Spleen (tissue), 11 donors: ENCODE data around the gene DCAF15. TPM values are rescaled to one million over a fixed set of nuclear protein-coding genes. Genes with fewer than 3 reads are reported as not detected.

Experiments used
- DNase-seq: peaks from one replicate; pipeline ENCODE4 v3.0.0-alpha.2; 2020
- H3K27ac ChIP-seq, 8 donors: fragments of 200-600 bp; sonication (generic) in 7 of 8; 1 replicate in 4 of 8; 2 replicates in 4 of 8; pipeline versions ENCODE4 v1.5.0 to v1.8.0; 2016 to 2021; ENCODE audit warnings: inconsistent platforms in 4 of 8, mild to moderate bottlenecking in 4 of 8, moderate library complexity in 1 of 8
- H3K27me3 ChIP-seq, 7 donors: fragments of 200-600 bp; sonication (generic) in 6 of 7; replicated peaks in 1 of 7; 1 replicate in 4 of 7; 2 replicates in 3 of 7; pipeline versions ENCODE4 v1.5.0 to v1.8.0; 2016 to 2021; ENCODE audit warnings: inconsistent platforms in 3 of 7, mild to moderate bottlenecking in 1 of 7
- H3K36me3 ChIP-seq, 6 donors: fragments of 200-600 bp; sonication (generic) in 5 of 6; 1 replicate in 4 of 6; 2 replicates in 2 of 6; pipeline versions ENCODE4 v1.5.0 to v1.8.0; 2016 to 2021; ENCODE audit warnings: inconsistent platforms in 2 of 6
- H3K4me1 ChIP-seq, 6 donors: fragments of 200-600 bp; sonication (generic) in 5 of 6; 1 replicate in 3 of 6; 2 replicates in 3 of 6; pipeline versions ENCODE4 v1.5.0 to v1.8.0; 2016 to 2021; ENCODE audit warnings: inconsistent platforms in 3 of 6
- H3K4me3 ChIP-seq, 8 donors: fragments of 200-600 bp; sonication (generic) in 7 of 8; 1 replicate in 4 of 8; 2 replicates in 4 of 8; pipeline versions ENCODE4 v1.5.0 to v1.8.0; 2016 to 2021; ENCODE audit warnings: inconsistent platforms in 4 of 8, mild to moderate bottlenecking in 4 of 8, moderate library complexity in 2 of 8
- H3K9me3 ChIP-seq, 8 donors: fragments of 200-600 bp; sonication (generic) in 7 of 8; 1 replicate in 4 of 8; 2 replicates in 4 of 8; pipeline versions ENCODE4 v1.5.0 to v1.8.0; 2016 to 2021; ENCODE audit warnings: inconsistent platforms in 4 of 8
- CTCF ChIP-seq, 11 experiments: fragments of 200-600 bp in 7 of 11; fragments of 450-650 bp in 4 of 11; sonication (generic) in 4 of 11; IDR thresholded peaks in 8 of 11; conservative IDR thresholded peaks in 3 of 11; 1 replicate in 7 of 11; 2 replicates in 4 of 11; pipeline versions ENCODE4 v1.4.0 to v1.8.0; 2016 to 2021; ENCODE audit warnings: antibody characterized with exemption in 11 of 11, inconsistent platforms in 4 of 11, mild to moderate bottlenecking in 1 of 11
- POLR2A ChIP-seq, 3 donors: fragments of 450-650 bp; IDR thresholded peaks; one replicate each; pipeline ENCODE4 v1.5.1; 2017; ENCODE audit warnings: antibody characterized with exemption in 3 of 3, mild to moderate bottlenecking in 1 of 3
- POLR2AphosphoS5 ChIP-seq, 3 donors: sonication (generic); formaldehyde crosslinking; IDR thresholded peaks; one replicate each; pipeline ENCODE4 v1.5.1; 2017; ENCODE audit warnings: antibody characterized with exemption in 3 of 3
- WGBS, 5 donors: extraction: QIAGEN DNeasy Blood & Tissue Kit in 3 of 5; methylation state at CpG; one replicate each; pipeline versions ENCODE4 v1.1.5 to v1.1.7; 2013 to 2018; 5-methylcytosine and 5-hydroxymethylcytosine counted together
- intact Hi-C: fragments of 100-400 bp; cut with DNase I; formaldehyde crosslinking; loops from one replicate; pipeline ENCODE4 v1.15.0; 2023; ENCODE audit warnings: low total_unique reads
- polyA plus RNA-seq, 3 donors: library from polyadenylated mRNA; stranded (reverse); fragments of 200-250 nt; gene quantifications; one replicate each; pipeline ENCODE4 v1.2.1, GENCODE V29; 2013
- total RNA-seq, 7 donors: library from RNA; depleted of rRNA in 3 of 7; stranded (reverse); fragments of >200 nt in 3 of 7; fragmentation: NEBNext Ultra II Directional in 4 of 7; extraction: Animal tissue kit (Norgen Biotek cat#: 25700) in 4 of 7; gene quantifications; one replicate each; pipeline versions ENCODE4 v1.1.0 to v1.2.1, GENCODE V29; 2016 to 2021
- donor health status: healthy with polysubstance abuse.
- donor health status: DM: no; HTN: no; CAD: no; lungs with moderate emphysema.
- donor health status: DM: no; HTN: no; CAD: no.
- donor health status: Bipolar disorder and iron deficiency.
- donor health status: healthy.
- donor health status: DM: no; HTN: no; CAD: no.
- donor health status: DM: yes; HTN: yes; CAD: no.

Gene DCAF15
- total and polyA plus RNA-seq, 10 donors, result 27.7 to 84.9 (median 46.2) TPM

GRCh38 chr19:13978351-13979243 is 26.3 kb downstream of the DCAF15 start:
- WGBS, 5 donors, result 8 to 20% (median 9%) methylated on average over 19 to 74 of the region's 74 CpGs
- Histone ChIP-seq H3K27me3 (no peaks in the 10 kb centered on the region), H3K27ac (peak overlapping the region in 7 of 8 donors; percentile 13 to 81 (median 58)), H3K36me3 (peaks cover 0 to 79% (median 10%) of the 10 kb centered on the region in 6 donors), H3K9me3 (no peaks in the 10 kb centered on the region), H3K4me1 (peaks cover 8 to 60% (median 42%) of the 10 kb centered on the region in 6 donors), H3K4me3 (peak overlapping the region; percentile 19 to 67 (median 37))
- TF ChIP-seq POLR2AphosphoS5 (IDR thresholded peaks at IDR 0.05) (peak; percentile 17 to 55 (median 21)), CTCF (IDR thresholded peaks at IDR 0.05 in 8 of 11, conservative IDR thresholded peaks at IDR 0.05 in 3 of 11) (no peak), POLR2A (IDR thresholded peaks at IDR 0.05) (no peak)
- intact Hi-C loops, result no loop called here
- peak; percentile 86 for DNase-seq

- Histone ChIP-seq H3K27me3 (no peaks in the 10 kb centered on the region), H3K36me3 (peaks cover 0 to 73% (median 10%) of the 10 kb centered on the region in 6 donors), H3K4me1 (peaks cover 8 to 67% (median 47%) of the 10 kb centered on the region in 6 donors), H3K27ac (peak overlapping the region in 5 of 8 donors; percentile 54 to 81 (median 72)), H3K9me3 (no peaks in the 10 kb centered on the region), H3K4me3 (peak overlapping the region in 6 of 8 donors; percentile 29 to 67 (median 42))
- TF ChIP-seq POLR2AphosphoS5 (IDR thresholded peaks at IDR 0.05) (peak in 1 of 3 donors; percentile 51), POLR2A (IDR thresholded peaks at IDR 0.05) (no peak)
- DNase-seq, result no peak
- intact Hi-C loops, result no loop called here
- 7 to 18% (median 16%) methylated on average over 4 to 12 of the region's 12 CpGs for WGBS, 5 donors
Measured at GRCh38 chr19:13979244-13979615, 26.9 kb downstream of the DCAF15 start.

GRCh38 chr19:13979686-13980085 is 27.4 kb downstream of the DCAF15 start:
- Histone ChIP-seq H3K27me3 (no peaks in the 10 kb centered on the region), H3K9me3 (no peaks in the 10 kb centered on the region), H3K27ac (peak overlapping the region in 3 of 8 donors; percentile 72 to 81 (median 74)), H3K4me1 (peaks cover 8 to 71% (median 50%) of the 10 kb centered on the region in 6 donors), H3K36me3 (peaks cover 0 to 69% (median 10%) of the 10 kb centered on the region in 6 donors), H3K4me3 (peak overlapping the region in 2 of 8 donors; percentile 35 to 51)
- intact Hi-C loops, result no loop called here
- DNase-seq, result no peak
- 72 to 82% (median 78%) methylated on average over 11 to 12 of the region's 12 CpGs for WGBS, 5 donors
- TF ChIP-seq POLR2A (IDR thresholded peaks at IDR 0.05), result no peak
- no peak for TF ChIP-seq POLR2AphosphoS5 (IDR thresholded peaks at IDR 0.05)
- no peak for TF ChIP-seq CTCF (IDR thresholded peaks at IDR 0.05 in 8 of 11, conservative IDR thresholded peaks at IDR 0.05 in 3 of 11)

GRCh38 chr19:13980340-13980739 is 28.0 kb downstream of the DCAF15 start:
- no peak for DNase-seq
- no peak overlapping the region for H3K27ac ChIP-seq
- H3K27me3 ChIP-seq, result no peaks in the 10 kb centered on the region
- TF ChIP-seq CTCF (IDR thresholded peaks at IDR 0.05 in 8 of 11, conservative IDR thresholded peaks at IDR 0.05 in 3 of 11) (no peak), POLR2AphosphoS5 (IDR thresholded peaks at IDR 0.05) (peak in 1 of 3 donors; percentile 29), POLR2A (IDR thresholded peaks at IDR 0.05) (no peak)
- H3K4me1 ChIP-seq, result peaks cover 11 to 78% (median 56%) of the 10 kb centered on the region in 6 donors
- H3K9me3 ChIP-seq, result no peaks in the 10 kb centered on the region
- 92 to 99% (median 96%) methylated on average over 8 to 15 of the region's 15 CpGs for WGBS, 5 donors
- H3K4me3 ChIP-seq, result no peak overlapping the region
- H3K36me3 ChIP-seq, result peaks cover 0 to 63% (median 10%) of the 10 kb centered on the region in 6 donors
- intact Hi-C loops, result no loop called here
